ENCODE data around the gene ANGPTL7. TPM values are rescaled to one million over a fixed set of nuclear protein-coding genes. Genes with fewer than 3 reads are reported as not detected.

Gene ANGPTL7
- total RNA-seq, 3 donors from 2014 or later (not counting 1 experiment from before 2014, with no cell fraction given): not detected

DNA sequence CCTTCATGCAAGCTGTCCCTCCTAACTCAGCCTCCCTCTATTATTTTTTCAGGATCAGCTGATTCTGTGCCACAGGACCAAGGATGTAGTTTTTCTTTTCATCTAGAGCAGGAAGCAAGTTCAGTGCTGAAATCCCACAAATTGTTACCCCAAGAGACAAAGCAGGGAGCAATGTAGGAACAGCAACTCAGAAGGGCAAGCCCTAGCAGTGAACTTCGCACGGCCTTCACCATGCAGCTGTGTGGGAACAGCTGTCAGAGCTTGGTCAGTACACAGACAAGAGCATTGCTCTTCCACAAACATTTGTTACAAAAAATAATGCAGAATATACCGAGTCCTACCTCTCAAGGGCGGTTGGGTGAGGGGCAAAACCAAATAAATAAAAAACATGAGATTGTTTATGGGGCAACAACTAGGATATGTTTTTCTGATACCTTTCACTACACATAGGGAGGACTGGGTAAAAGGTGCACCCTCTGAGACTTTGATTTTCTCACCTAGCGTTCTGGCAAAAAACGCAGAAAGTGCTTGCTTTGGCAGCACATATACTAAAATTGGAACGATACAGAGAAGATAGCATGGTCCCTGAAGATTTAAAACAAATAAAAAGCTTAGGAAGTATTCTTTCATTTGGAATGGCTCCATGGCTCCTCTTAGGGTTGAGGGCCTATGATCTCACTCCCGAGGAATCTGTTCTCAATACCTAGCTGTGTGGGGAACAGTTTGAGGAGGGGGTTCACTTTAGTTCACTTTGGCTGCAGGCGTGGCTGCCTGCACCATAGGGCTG lies 37.1 kb upstream of the ANGPTL7 start:
- H3K9me3 Mint-ChIP-seq: no peaks in the 10 kb centered on the region
- DNase-seq (no peak), ATAC-seq (no peak)
- 98% methylated on average over 7 of the region's 9 CpGs for WGBS (ENCODE audit: insufficient coverage)
- H3K4me3 ChIP-seq (ENCODE audit: low read length): no peak overlapping the region
- no peaks in the 10 kb centered on the region for H3K27me3 Mint-ChIP-seq (ENCODE audit: low read depth in 2 of 2)
- TF ChIP-seq, protein P1, sequence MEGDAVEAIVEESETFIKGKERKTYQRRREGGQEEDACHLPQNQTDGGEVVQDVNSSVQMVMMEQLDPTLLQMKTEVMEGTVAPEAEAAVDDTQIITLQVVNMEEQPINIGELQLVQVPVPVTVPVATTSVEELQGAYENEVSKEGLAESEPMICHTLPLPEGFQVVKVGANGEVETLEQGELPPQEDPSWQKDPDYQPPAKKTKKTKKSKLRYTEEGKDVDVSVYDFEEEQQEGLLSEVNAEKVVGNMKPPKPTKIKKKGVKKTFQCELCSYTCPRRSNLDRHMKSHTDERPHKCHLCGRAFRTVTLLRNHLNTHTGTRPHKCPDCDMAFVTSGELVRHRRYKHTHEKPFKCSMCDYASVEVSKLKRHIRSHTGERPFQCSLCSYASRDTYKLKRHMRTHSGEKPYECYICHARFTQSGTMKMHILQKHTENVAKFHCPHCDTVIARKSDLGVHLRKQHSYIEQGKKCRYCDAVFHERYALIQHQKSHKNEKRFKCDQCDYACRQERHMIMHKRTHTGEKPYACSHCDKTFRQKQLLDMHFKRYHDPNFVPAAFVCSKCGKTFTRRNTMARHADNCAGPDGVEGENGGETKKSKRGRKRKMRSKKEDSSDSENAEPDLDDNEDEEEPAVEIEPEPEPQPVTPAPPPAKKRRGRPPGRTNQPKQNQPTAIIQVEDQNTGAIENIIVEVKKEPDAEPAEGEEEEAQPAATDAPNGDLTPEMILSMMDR (IDR thresholded peaks at IDR 0.05): no peak
- no peaks in the 10 kb centered on the region for H3K4me1 ChIP-seq (ENCODE audit: control insufficient read depth, insufficient read depth, low read length)
- H3K27ac Mint-ChIP-seq: no peak overlapping the region
- H3K4me3 Mint-ChIP-seq: no peak overlapping the region
- no peaks in the 10 kb centered on the region for H3K9me3 ChIP-seq (ENCODE audit: control insufficient read depth, insufficient read depth, low read length)
- intact Hi-C loops (cut with micrococcal nuclease): no loop called here
- H3K4me1 Mint-ChIP-seq: peaks cover 0 to 6% of the 10 kb centered on the region in 2 donors
- no peaks in the 10 kb centered on the region for H3K27me3 ChIP-seq (ENCODE audit: control insufficient read depth, insufficient read depth, low read length)
- H3K36me3 Mint-ChIP-seq: peaks cover 10% of the 10 kb centered on the region
- H3K27ac ChIP-seq (ENCODE audit: low read length): no peak overlapping the region
- peaks cover 65% of the 10 kb centered on the region for H3K36me3 ChIP-seq (ENCODE audit: control insufficient read depth, insufficient read depth, low read length)

DNA sequence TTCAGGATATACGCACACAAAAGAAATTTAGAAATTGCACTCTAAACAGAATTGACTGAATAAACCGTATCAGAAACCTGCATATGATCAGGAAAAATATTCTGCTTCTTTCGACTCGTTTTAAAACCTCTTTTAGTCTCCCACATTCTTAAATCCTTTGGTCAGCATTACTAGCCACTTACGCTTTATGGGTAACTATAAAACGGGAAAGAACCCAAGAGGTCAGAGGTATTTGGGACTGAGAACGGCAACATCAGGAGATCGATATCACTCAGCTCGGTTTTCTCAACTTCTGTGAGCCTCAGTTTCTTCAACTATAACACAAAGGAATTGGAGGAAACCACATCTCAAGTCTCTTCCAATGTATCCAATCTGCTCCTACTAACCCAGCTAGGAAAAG lies 36.4 kb upstream of the ANGPTL7 start:
- H3K36me3 Mint-ChIP-seq: peaks cover 14% of the 10 kb centered on the region
- WGBS (ENCODE audit: insufficient coverage): 98% methylated on average over 9 of the region's 9 CpGs
- Histone ChIP-seq H3K4me1 (ENCODE audit: control insufficient read depth, insufficient read depth, low read length) (no peaks in the 10 kb centered on the region), H3K27me3 (ENCODE audit: control insufficient read depth, insufficient read depth, low read length) (no peaks in the 10 kb centered on the region), H3K36me3 (ENCODE audit: control insufficient read depth, insufficient read depth, low read length) (peaks cover 58% of the 10 kb centered on the region), H3K27ac (ENCODE audit: low read length) (no peak overlapping the region), H3K9me3 (ENCODE audit: control insufficient read depth, insufficient read depth, low read length) (no peaks in the 10 kb centered on the region), H3K4me3 (ENCODE audit: low read length) (no peak overlapping the region)
- DNase-seq (no peak), ATAC-seq (no peak)
- peaks cover 0 to 6% of the 10 kb centered on the region in 2 donors for H3K4me1 Mint-ChIP-seq
- no peaks in the 10 kb centered on the region for H3K9me3 Mint-ChIP-seq
- no peak overlapping the region for H3K27ac Mint-ChIP-seq
- intact Hi-C loops (cut with micrococcal nuclease): no loop called here
- no peak overlapping the region for H3K4me3 Mint-ChIP-seq
- TF ChIP-seq, protein P1 (IDR thresholded peaks at IDR 0.05): no peak
- H3K27me3 Mint-ChIP-seq (ENCODE audit: low read depth in 2 of 2): no peaks in the 10 kb centered on the region

DNA sequence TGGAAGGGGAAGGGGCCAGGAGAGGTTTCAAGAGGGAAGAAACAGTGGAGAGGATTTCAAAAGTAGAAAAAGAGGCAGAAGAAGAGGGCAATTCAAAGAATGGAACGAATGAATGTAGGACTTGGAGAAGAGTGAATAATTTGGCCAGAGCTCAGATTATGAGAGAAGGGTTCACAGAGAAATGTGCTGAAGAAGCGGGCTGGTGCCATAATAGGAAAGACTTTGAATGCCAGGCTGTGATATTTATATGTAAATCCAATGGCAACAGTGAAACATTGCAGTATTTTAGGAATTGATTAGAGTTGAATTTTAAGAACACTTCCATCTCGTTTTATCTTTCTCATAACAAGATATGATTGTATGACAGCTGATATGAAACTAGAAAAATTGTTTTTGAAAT lies 36.0 kb upstream of the ANGPTL7 start:
- WGBS (ENCODE audit: insufficient coverage): 99% methylated on average over 2 of the region's 3 CpGs
- Histone ChIP-seq H3K4me1 (ENCODE audit: control insufficient read depth, insufficient read depth, low read length) (no peaks in the 10 kb centered on the region), H3K4me3 (ENCODE audit: low read length) (no peak overlapping the region), H3K36me3 (ENCODE audit: control insufficient read depth, insufficient read depth, low read length) (peaks cover 57% of the 10 kb centered on the region), H3K9me3 (ENCODE audit: control insufficient read depth, insufficient read depth, low read length) (no peaks in the 10 kb centered on the region), H3K27ac (ENCODE audit: low read length) (no peak overlapping the region), H3K27me3 (ENCODE audit: control insufficient read depth, insufficient read depth, low read length) (no peaks in the 10 kb centered on the region)
- no peaks in the 10 kb centered on the region for H3K9me3 Mint-ChIP-seq
- no peak overlapping the region for H3K4me3 Mint-ChIP-seq
- intact Hi-C loops (cut with micrococcal nuclease): no loop called here
- DNase-seq: no peak
- H3K36me3 Mint-ChIP-seq: peaks cover 14% of the 10 kb centered on the region
- TF ChIP-seq, protein P1 (IDR thresholded peaks at IDR 0.05): no peak
- no peaks in the 10 kb centered on the region for H3K27me3 Mint-ChIP-seq (ENCODE audit: low read depth in 2 of 2)
- ATAC-seq: no peak
- H3K27ac Mint-ChIP-seq: no peak overlapping the region
- H3K4me1 Mint-ChIP-seq: peaks cover 0 to 6% of the 10 kb centered on the region in 2 donors

DNA sequence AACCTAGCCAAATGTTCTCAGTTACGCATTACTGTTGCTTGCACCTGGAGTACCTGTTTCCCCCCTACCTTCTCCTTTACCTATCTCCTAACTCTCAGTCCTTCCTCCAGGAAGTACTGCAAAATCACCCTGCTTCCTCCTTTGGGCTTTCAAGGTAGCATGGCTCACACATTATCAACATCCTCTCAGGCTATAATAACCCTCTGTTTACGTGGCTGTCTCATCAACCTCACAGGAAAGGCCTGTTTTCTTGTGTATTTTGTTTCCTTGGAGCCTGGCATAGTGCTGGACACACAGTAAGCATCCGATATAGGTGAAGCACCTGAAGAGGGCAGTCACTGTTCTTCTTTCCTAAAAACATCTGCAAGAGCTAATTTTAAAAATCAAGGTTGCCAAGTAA lies 32.7 kb upstream of the ANGPTL7 start:
- Mint-ChIP-seq H3K27ac (no peak overlapping the region), H3K4me1 (peaks cover 0 to 6% of the 10 kb centered on the region in 2 donors), H3K9me3 (no peaks in the 10 kb centered on the region), H3K4me3 (no peak overlapping the region), H3K36me3 (peaks cover 14% of the 10 kb centered on the region), H3K27me3 (ENCODE audit: low read depth in 2 of 2) (no peaks in the 10 kb centered on the region)
- DNase-seq (no peak), ATAC-seq (no peak)
- H3K36me3 ChIP-seq (ENCODE audit: control insufficient read depth, insufficient read depth, low read length): peaks cover 38% of the 10 kb centered on the region
- no peak overlapping the region for H3K27ac ChIP-seq (ENCODE audit: low read length)
- intact Hi-C loops (cut with micrococcal nuclease): no loop called here
- WGBS (ENCODE audit: insufficient coverage): 77% methylated on average over 3 of the region's 3 CpGs
- H3K4me1 ChIP-seq (ENCODE audit: control insufficient read depth, insufficient read depth, low read length): no peaks in the 10 kb centered on the region
- H3K4me3 ChIP-seq (ENCODE audit: low read length): no peak overlapping the region
- H3K9me3 ChIP-seq (ENCODE audit: control insufficient read depth, insufficient read depth, low read length): no peaks in the 10 kb centered on the region
- H3K27me3 ChIP-seq (ENCODE audit: control insufficient read depth, insufficient read depth, low read length): no peaks in the 10 kb centered on the region
- TF ChIP-seq, protein P1 (IDR thresholded peaks at IDR 0.05): no peak

All from natural killer cell (primary cell).